ENCODE data around the gene TXLNG.
"Not testable (repeated sequence)": the region's sequence is repeated elsewhere in the genome, so short reads cannot be mapped to it uniquely, and the experiment has no call there.

The TXLNG gene

DNA sequence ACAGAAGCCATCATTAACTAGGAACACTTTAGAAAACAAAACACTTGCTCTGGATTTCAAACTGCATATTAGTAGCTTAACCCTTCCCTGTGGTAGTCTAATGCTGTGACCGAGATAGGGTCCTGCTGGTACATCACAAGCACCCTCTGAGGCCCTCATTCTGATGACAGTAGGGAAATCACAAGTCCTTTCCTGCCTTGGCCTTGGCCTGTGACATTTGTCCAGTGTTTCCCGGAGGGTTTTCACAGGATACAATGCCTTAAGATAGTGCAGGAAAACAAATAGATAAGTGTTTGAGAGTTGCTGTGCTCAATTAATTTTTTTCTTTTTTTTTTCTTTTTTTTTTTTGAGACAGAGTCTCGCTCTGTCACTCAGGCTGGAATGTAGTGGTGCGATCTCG is 37.8 kb upstream of the TXLNG start:
- TF ChIP-seq, protein P1, sequence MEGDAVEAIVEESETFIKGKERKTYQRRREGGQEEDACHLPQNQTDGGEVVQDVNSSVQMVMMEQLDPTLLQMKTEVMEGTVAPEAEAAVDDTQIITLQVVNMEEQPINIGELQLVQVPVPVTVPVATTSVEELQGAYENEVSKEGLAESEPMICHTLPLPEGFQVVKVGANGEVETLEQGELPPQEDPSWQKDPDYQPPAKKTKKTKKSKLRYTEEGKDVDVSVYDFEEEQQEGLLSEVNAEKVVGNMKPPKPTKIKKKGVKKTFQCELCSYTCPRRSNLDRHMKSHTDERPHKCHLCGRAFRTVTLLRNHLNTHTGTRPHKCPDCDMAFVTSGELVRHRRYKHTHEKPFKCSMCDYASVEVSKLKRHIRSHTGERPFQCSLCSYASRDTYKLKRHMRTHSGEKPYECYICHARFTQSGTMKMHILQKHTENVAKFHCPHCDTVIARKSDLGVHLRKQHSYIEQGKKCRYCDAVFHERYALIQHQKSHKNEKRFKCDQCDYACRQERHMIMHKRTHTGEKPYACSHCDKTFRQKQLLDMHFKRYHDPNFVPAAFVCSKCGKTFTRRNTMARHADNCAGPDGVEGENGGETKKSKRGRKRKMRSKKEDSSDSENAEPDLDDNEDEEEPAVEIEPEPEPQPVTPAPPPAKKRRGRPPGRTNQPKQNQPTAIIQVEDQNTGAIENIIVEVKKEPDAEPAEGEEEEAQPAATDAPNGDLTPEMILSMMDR (IDR thresholded peaks at IDR 0.05; ENCODE audit: insufficient read depth, low read depth, low read length, missing control alignments) = no peak
- DNase-seq (ENCODE audit: low read depth) = no peak
- no peak overlapping the region for H3K4me3 ChIP-seq (ENCODE audit: low read depth, low read length)

DNA sequence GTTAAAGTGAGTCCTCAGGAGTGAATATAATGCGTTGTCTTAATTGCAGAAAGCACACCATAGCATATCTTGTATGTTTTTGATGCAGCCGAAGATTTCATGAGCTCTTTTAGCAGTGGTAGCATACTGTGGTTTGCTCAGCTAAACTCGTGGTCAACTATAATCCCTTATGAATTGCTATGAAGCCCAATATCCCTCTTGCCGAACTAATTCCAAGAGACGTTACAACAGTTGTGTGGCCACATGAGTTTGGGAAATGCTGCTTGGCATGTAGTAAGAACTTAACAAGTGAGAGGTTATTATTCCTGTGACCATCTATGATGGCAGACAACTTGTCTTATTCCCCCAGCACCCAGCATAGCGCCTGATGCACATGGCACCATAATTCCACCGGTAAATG is 36.1 kb upstream of the TXLNG start:
- no peak overlapping the region for H3K4me3 ChIP-seq (ENCODE audit: low read depth, low read length)
- TF ChIP-seq, protein P1 (IDR thresholded peaks at IDR 0.05; ENCODE audit: insufficient read depth, low read depth, low read length, missing control alignments) = no peak
- no peak for DNase-seq (ENCODE audit: low read depth)

DNA sequence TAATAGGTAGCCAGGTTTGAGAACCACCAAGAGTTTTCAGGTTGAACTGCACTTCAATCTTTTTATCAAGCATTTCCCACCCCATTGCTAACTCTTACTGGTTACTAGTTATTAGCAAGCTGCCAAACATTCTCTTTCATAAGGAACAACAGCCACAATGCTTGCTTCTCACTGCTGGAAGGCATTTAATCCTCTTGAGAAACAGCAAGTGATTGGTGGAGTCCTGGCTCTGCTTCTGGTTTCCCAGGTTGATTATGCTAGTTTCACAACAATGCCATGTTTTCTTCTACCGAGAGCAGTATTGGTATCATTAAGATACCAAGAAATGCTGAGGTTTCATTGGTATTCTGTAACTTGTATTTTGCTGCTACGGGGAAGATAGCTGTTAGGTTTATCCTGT is 32.2 kb upstream of the TXLNG start:
- no peak for DNase-seq (ENCODE audit: low read depth)
- TF ChIP-seq, protein P1 (IDR thresholded peaks at IDR 0.05; ENCODE audit: insufficient read depth, low read depth, low read length, missing control alignments) = no peak
- no peak overlapping the region for H3K4me3 ChIP-seq (ENCODE audit: low read depth, low read length)

DNA sequence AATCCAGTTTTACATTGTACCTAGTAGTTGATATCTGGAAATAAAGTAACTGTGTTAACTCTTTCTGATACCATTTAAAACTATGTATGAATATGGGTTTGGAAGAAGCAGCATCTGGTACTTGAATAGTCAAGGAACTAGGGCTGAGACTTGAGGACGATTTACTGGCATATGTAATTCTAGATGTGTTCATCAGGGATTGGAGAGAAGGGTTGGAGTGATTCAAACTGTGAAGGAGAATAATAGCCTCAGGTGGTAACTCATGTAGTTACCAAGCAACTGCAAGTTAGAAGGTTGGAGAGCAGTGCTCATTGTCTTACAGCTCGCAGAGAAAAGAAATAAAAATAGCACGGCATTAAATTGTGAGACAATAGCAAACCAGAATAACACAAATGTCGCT is 29.5 kb upstream of the TXLNG start:
- no peak for DNase-seq (ENCODE audit: low read depth)
- TF ChIP-seq, protein P1 (IDR thresholded peaks at IDR 0.05; ENCODE audit: insufficient read depth, low read depth, low read length, missing control alignments) = no peak
- H3K4me3 ChIP-seq (ENCODE audit: low read depth, low read length) = no peak overlapping the region

DNA sequence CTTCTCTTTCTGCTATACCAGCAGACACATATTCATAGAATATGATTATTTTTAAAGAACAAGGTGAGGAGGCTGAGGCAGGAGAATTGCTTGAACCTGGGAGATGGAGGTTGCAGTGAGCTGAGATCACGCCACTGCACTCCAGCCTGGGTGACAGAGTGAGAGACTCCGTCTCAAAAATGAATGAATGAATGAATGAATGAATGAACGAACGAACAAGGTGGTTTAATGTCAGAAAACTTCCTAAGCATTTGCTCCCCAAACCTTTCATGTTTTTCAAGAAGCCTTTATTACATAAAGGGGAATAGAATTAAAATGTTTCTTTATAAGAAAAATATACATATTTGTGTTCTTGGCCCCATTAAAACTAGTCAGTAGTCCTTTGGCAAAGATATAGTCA is 24.8 kb upstream of the TXLNG start:
- H3K4me3 ChIP-seq (ENCODE audit: low read depth, low read length) = not testable (repeated sequence)

DNA sequence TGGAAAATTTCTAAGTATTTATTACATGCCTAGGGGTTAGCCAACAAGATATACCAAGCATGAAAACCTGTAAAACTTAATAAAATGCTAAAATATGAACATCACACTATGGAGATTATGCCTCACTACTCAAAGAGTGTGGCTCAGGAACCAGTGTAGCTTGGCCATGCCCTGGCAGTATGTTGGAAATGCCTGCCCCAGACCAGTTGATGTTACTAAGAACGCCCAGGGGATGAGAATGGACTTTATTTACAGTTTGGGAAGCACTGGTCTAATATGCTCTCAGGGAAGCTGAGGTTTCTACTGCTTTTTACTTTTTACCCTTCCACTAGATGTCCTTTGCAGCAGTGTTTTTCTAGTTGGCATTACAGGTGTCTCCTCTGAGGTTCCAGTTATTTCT is 23.7 kb upstream of the TXLNG start:
- TF ChIP-seq, protein P1 (IDR thresholded peaks at IDR 0.05; ENCODE audit: insufficient read depth, low read depth, low read length, missing control alignments) = no peak
- no peak overlapping the region for H3K4me3 ChIP-seq (ENCODE audit: low read depth, low read length)
- DNase-seq (ENCODE audit: low read depth) = no peak

More for the DNA sequence above, 24.8 kb upstream of the TXLNG start:
- not testable (repeated sequence) for DNase-seq (ENCODE audit: low read depth)

DNA sequence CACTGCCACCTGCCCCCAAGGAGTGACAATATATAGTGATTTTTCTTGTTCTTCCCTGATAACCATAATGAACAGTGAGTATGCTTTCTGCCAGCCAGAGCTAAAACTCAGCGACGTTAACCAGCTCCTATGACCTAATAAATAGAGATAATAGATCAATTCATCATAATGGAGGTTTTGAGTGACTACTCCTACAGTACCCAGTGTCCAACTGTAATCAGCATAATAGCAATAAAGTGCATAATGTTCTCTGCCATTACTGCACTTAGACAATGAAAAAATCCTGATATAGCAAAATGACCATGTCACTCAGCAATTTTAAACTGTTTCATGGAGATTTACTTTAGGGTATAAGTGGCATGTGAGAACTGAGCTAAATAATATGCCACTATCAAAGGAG is 20.7 kb upstream of the TXLNG start:
- TF ChIP-seq, protein P1 (IDR thresholded peaks at IDR 0.05; ENCODE audit: insufficient read depth, low read depth, low read length, missing control alignments) = no peak
- H3K4me3 ChIP-seq (ENCODE audit: low read depth, low read length) = no peak overlapping the region
- DNase-seq (ENCODE audit: low read depth) = no peak
